ENCODE results near the gene PLA2R1.

The PLA2R1 gene

DNA sequence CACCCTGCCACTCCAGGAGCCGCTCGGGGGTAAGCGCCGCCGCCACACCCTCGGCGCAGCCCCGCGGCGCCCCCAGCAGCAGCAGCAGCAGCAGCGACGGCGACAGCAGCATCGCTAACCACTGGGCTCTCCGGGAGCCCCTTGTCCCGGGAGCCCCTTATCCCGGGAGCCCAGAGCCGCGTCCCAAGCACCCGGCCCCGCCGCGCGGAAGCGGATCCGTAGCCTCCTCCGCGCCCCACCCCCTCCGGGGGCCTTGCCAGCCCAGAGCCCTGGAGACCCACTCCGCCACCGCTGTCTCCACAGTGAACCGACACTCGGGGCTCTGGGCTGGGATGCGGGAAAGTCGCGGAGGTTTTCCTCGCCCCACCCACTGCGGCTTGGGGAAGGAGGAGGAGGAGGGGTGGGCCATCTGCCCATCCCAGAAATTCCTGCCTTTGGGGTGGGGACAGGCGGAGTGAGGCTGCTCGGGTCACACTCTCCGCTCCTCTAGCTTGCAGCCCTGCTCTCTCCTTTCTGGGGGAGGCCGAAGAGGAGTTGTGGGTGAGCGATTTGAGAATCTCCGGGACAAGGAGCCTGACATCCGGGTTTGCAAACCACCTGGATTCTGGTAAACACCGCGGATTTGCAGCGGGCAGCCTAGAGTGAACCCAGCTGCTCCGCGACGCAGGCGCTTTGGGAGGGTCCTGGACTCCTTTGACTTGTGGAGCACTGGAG is at the start of gene PLA2R1:
PLA2R1 (minus strand) TSS at position 324 of the 714 bp plus-strand sequence; CDS start at position 112, 212 bp downstream.
- DNase-seq = no peak

- DNase-seq = no peak
Measured at GRCh38 chr2:160110674-160111239, 48.3 kb upstream of the PLA2R1 start.

GRCh38 chr2:160109939-160110673 is 47.7 kb upstream of the PLA2R1 start:
- DNase-seq = peak; percentile 81

- peak; percentile 19 for DNase-seq
Measured at GRCh38 chr2:160109243-160109642, 46.8 kb upstream of the PLA2R1 start.

DNA sequence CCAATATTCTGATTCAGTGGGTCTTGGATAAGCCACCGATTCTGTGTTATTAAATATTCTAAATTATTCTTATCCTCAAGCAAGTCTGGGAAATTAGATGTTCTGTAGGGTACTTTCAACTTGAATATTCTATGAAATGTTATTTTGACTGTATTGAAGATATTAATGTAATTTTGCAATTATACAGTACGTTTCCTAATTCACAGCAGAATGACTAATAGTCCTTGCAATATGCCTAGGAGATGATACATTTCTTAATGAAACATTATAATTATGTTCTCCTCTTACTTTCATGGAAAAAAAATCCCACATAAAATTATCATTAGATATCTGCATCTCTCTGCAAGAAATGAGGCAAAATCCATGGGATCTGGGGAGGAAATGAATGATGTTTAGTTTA is 46.2 kb upstream of the PLA2R1 start:
- peak; percentile 63 for DNase-seq

- no peak for DNase-seq
Measured at GRCh38 chr2:160105366-160105765, 43.0 kb upstream of the PLA2R1 start.

DNA sequence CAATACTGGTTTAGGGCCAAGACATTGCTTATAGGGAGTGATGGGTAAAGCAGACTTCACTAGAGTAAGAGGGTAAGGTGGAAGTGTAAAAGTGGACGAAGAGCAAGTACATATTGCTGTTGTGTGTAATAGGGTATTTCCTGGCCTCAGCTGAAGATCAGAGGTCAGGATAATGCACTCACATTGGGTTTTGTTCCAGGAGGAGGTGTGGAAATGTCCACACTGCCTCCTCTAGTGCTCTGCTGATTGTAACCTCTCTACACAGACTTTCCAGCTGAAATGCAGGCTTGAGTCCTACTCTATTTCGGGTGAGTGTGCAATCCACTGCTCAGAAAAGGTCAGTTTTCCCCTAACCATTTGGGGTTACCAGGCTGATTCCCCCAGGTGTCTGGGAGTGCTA is 41.7 kb upstream of the PLA2R1 start:
- no peak for DNase-seq

GRCh38 chr2:160097326-160097725 is 34.9 kb upstream of the PLA2R1 start:
- peak; percentile 55 for DNase-seq

GRCh38 chr2:160096409-160096808 is 34.0 kb upstream of the PLA2R1 start:
- DNase-seq = peak; percentile 93

GRCh38 chr2:160092445-160092844 is 30.0 kb upstream of the PLA2R1 start:
- DNase-seq = no peak

DNA sequence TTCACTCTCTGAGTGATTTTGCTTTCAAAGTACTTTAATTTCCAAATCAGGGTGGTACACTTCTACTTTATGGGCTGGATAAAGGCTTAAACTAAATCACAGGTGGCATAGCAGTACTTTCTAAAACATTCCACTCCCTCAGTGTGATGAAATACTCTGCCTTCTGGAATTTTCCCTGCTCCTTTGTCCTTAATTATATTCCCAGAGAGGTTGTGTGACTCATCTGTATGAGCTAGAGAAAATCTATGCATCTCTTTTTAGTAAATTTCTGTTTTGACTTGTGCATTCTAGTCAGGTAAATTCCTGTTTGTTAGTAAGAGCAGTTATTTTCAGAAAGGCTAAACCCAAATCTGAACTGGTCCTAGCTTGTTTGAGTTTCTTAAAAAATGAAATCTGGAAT is 29.0 kb upstream of the PLA2R1 start:
- DNase-seq = no peak

- peak; percentile 63 for DNase-seq
Measured at GRCh38 chr2:160087854-160088745, 25.7 kb upstream of the PLA2R1 start.

GRCh38 chr2:160085662-160086061 is 23.2 kb upstream of the PLA2R1 start:
- DNase-seq = no peak

DNA sequence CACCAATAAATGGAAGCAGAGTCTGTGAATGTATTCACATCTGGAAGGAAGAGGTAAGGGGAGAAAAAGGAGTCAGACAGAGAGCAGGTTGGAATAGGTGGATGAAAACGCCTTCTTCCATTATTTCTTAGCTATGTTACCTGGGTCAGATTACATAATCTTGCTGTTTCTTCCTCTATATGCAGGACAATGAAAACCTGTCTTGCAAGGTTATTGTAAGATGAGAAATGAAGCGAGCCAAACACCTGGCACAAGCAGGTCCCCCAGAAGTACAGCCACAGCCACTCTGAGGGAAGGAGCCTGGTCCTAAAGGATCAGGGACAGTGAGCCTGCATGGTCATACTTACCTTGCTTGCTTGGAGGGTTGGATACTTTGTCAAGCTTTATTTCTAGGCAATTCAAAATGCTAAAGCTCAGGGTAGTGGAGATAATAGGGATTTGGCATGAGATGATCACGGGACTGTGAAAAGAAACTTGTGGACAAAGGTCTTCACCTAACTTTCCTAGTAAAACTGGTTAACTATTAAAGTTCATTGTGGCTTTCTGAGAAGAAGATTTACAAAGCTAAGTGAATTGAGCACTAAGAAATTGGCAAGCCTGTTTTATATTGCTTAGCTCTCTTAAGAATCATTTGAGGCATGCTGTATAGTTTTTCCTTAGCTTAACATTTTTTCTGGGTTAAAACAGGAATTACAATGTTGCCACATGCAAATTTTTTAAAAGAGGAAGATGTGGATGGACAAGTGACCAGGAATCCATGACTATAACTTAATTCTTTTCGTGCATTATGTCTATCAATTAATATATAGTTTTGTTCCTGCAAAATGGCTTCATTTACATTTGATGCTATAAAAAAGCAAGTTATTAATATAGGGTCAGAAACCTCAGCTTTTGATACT is 15.7 kb upstream of the PLA2R1 start:
- DNase-seq = peak; percentile 16

DNA sequence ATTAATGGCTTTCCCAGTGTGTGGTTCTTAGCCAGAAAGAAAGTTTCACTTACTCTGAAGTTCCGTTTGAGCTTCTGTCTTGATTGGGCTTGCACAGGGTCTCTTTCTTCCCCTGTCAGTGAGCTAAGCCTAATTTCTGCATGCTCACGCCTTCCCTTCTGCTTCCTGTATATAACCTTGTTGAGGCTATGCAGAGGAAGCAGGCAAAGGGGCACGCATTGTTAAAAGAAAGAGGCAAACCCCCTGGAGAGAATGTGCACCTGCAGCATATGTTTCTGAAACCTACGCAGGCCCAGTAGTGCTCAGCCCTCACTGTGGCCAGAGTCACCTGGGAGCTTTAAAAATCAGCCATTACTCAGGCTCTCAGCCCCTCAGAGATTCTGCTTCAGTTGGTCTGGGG is 14.5 kb upstream of the PLA2R1 start:
- peak; percentile 27 for DNase-seq

DNA sequence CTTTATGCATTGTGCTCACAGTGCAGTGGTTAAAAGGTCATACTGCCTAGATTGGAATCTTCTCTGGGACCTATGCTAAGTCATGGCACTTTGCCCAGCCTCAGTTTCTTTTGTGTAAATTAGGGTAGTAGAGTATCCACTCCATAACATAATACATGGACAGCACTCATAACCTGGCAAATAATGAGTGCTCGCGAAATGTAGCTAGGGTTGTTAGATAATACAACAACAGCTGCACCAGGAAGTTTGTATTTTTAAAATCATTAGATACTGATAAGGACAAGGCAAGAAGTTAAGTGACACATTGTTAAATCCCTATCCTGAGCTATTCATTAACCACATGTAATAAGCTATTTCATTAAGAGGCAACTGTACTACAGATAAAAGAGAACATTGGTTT is 13.8 kb upstream of the PLA2R1 start:
- no peak for DNase-seq

DNA sequence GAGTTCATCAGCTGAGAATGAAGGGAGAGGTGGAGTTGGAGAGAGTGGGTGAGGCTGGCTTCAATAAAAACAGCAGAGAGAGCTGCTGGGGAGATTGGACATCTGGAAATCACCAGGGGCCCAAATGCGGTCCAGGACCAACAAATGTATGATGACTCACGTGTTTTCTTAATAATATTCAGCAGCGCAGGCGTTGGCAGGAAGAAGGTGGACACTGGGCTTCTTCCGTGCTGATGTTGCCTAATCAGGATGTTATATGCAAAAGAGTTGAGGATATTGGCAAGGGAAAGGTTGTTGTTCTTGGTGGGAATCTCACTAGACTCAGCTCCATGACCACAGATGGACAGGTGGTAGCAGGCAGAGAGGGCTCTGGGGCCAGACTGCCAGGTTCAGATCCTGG is 12.8 kb upstream of the PLA2R1 start:
- DNase-seq = peak; percentile 38

- DNase-seq = no peak
Measured at GRCh38 chr2:160073284-160073888, 11.0 kb upstream of the PLA2R1 start.

DNA sequence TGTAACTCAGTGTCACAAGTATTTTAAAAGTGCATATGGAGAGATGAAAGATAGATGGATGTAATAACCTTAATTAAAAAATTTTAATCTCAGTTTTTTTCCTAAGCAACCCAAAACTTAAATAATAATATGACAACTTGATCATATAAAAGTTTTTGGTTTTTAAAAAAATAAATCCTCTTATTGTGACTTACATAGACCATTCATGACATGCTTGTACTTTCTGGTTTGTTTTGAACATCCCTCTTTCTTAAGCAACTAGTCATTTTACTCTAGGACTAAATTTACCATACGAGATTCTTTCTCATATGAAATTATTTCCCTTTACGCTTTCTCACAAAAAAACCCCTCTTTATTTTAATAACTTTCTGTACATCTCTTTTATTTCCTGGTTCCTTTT is 6.5 kb upstream of the PLA2R1 start:
- no peak for DNase-seq

GRCh38 chr2:160064916-160065315 is 2.5 kb upstream of the PLA2R1 start:
- DNase-seq = no peak

GRCh38 chr2:160063879-160064612 is 1.6 kb upstream of the PLA2R1 start:
- no peak for DNase-seq

Data from inflammatory macrophage treated with lipopolysaccharide for 4 hours (primary cell).